ENCODE data around the gene GPR143. TPM values are rescaled to one million over a fixed set of nuclear protein-coding genes. Genes with fewer than 3 reads are reported as not detected.

GPR143 gene
- total RNA-seq, 1 donor from 2014 or later: 16.8 TPM

GRCh38 chrX:9701790-9702189 lies 63.9 kb downstream of the GPR143 start:
- H3K4me1 Mint-ChIP-seq (ENCODE audit: unreplicated experiment): no peaks in the 10 kb centered on the region
- DNase-seq (ENCODE audit: low spot score): no peak
- no peaks in the 10 kb centered on the region for H3K27me3 Mint-ChIP-seq (ENCODE audit: unreplicated experiment)
- no peaks in the 10 kb centered on the region for H3K9me3 Mint-ChIP-seq (ENCODE audit: unreplicated experiment)
- no peak overlapping the region for H3K4me3 Mint-ChIP-seq (ENCODE audit: unreplicated experiment)
- TF ChIP-seq, protein P1, sequence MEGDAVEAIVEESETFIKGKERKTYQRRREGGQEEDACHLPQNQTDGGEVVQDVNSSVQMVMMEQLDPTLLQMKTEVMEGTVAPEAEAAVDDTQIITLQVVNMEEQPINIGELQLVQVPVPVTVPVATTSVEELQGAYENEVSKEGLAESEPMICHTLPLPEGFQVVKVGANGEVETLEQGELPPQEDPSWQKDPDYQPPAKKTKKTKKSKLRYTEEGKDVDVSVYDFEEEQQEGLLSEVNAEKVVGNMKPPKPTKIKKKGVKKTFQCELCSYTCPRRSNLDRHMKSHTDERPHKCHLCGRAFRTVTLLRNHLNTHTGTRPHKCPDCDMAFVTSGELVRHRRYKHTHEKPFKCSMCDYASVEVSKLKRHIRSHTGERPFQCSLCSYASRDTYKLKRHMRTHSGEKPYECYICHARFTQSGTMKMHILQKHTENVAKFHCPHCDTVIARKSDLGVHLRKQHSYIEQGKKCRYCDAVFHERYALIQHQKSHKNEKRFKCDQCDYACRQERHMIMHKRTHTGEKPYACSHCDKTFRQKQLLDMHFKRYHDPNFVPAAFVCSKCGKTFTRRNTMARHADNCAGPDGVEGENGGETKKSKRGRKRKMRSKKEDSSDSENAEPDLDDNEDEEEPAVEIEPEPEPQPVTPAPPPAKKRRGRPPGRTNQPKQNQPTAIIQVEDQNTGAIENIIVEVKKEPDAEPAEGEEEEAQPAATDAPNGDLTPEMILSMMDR (IDR thresholded peaks at IDR 0.05; ENCODE audit: unreplicated experiment): no peak
- H3K36me3 Mint-ChIP-seq (ENCODE audit: low read depth, unreplicated experiment): peaks cover 13% of the 10 kb centered on the region
- H3K27ac Mint-ChIP-seq (ENCODE audit: unreplicated experiment): no peak overlapping the region

DNA sequence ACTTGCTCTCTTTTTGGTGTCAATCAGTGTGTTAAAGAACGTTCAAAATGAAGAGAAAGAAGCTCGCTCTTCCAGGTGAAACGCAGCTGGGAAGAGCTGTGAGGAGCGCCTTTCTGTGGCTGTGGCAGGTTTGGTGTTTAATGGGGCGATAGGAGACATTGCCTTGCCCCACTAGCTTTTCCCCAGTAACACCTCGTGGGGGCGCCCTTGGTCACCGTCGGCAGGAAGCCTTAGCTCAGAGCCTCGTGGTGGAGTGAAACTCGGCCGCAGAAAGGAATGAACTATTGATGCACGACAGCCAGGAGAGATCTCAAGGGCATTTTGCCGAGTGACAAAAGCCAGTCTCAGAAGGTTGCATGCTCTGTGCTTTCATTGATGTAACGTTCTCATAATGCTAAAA lies 65.1 kb downstream of the GPR143 start:
- Mint-ChIP-seq H3K27me3 (ENCODE audit: unreplicated experiment) (no peaks in the 10 kb centered on the region), H3K4me1 (ENCODE audit: unreplicated experiment) (no peaks in the 10 kb centered on the region), H3K27ac (ENCODE audit: unreplicated experiment) (no peak overlapping the region), H3K9me3 (ENCODE audit: unreplicated experiment) (no peaks in the 10 kb centered on the region), H3K4me3 (ENCODE audit: unreplicated experiment) (no peak overlapping the region), H3K36me3 (ENCODE audit: low read depth, unreplicated experiment) (peaks cover 13% of the 10 kb centered on the region)
- TF ChIP-seq, protein P1 (IDR thresholded peaks at IDR 0.05; ENCODE audit: unreplicated experiment): no peak
- DNase-seq (ENCODE audit: low spot score): no peak

GRCh38 chrX:9698576-9698975 lies 67.1 kb downstream of the GPR143 start:
- H3K27me3 Mint-ChIP-seq (ENCODE audit: unreplicated experiment): no peaks in the 10 kb centered on the region
- no peaks in the 10 kb centered on the region for H3K9me3 Mint-ChIP-seq (ENCODE audit: unreplicated experiment)
- no peak for DNase-seq (ENCODE audit: low spot score)
- peaks cover 5% of the 10 kb centered on the region for H3K36me3 Mint-ChIP-seq (ENCODE audit: low read depth, unreplicated experiment)
- no peak overlapping the region for H3K4me3 Mint-ChIP-seq (ENCODE audit: unreplicated experiment)
- no peaks in the 10 kb centered on the region for H3K4me1 Mint-ChIP-seq (ENCODE audit: unreplicated experiment)
- TF ChIP-seq, protein P1 (IDR thresholded peaks at IDR 0.05; ENCODE audit: unreplicated experiment): no peak
- H3K27ac Mint-ChIP-seq (ENCODE audit: unreplicated experiment): no peak overlapping the region

GRCh38 chrX:9693307-9694001 lies 72.2 kb downstream of the GPR143 start:
- TF ChIP-seq, protein P1 (IDR thresholded peaks at IDR 0.05; ENCODE audit: unreplicated experiment): no peak
- Mint-ChIP-seq H3K9me3 (ENCODE audit: unreplicated experiment) (no peaks in the 10 kb centered on the region), H3K27ac (ENCODE audit: unreplicated experiment) (no peak overlapping the region), H3K36me3 (ENCODE audit: low read depth, unreplicated experiment) (no peaks in the 10 kb centered on the region), H3K4me1 (ENCODE audit: unreplicated experiment) (no peaks in the 10 kb centered on the region), H3K27me3 (ENCODE audit: unreplicated experiment) (peaks cover 3% of the 10 kb centered on the region), H3K4me3 (ENCODE audit: unreplicated experiment) (no peak overlapping the region)
- no peak for DNase-seq (ENCODE audit: low spot score)

GRCh38 chrX:9690046-9690445 lies 75.6 kb downstream of the GPR143 start:
- Mint-ChIP-seq H3K4me3 (ENCODE audit: unreplicated experiment) (no peak overlapping the region), H3K9me3 (ENCODE audit: unreplicated experiment) (no peaks in the 10 kb centered on the region), H3K4me1 (ENCODE audit: unreplicated experiment) (no peaks in the 10 kb centered on the region), H3K36me3 (ENCODE audit: low read depth, unreplicated experiment) (peaks cover 4% of the 10 kb centered on the region), H3K27ac (ENCODE audit: unreplicated experiment) (no peak overlapping the region), H3K27me3 (ENCODE audit: unreplicated experiment) (peaks cover 5% of the 10 kb centered on the region)
- TF ChIP-seq, protein P1 (IDR thresholded peaks at IDR 0.05; ENCODE audit: unreplicated experiment): no peak
- no peak for DNase-seq (ENCODE audit: low spot score)
